Erythroblast (primary cell): ENCODE data around the gene METRNL.

ENCODE experiments used
- GATA1 ChIP-seq: IDR thresholded peaks from 2 replicates; pipeline ENCODE4 v1.6.1; 2011; ENCODE audit warnings: low read depth, mild to moderate bottlenecking, control low read depth, low read length, moderate library complexity
- POLR2A ChIP-seq: IDR thresholded peaks from 2 replicates; pipeline ENCODE4 v1.6.1; 2011; ENCODE audit warnings: mild to moderate bottlenecking, low read length

DNA sequence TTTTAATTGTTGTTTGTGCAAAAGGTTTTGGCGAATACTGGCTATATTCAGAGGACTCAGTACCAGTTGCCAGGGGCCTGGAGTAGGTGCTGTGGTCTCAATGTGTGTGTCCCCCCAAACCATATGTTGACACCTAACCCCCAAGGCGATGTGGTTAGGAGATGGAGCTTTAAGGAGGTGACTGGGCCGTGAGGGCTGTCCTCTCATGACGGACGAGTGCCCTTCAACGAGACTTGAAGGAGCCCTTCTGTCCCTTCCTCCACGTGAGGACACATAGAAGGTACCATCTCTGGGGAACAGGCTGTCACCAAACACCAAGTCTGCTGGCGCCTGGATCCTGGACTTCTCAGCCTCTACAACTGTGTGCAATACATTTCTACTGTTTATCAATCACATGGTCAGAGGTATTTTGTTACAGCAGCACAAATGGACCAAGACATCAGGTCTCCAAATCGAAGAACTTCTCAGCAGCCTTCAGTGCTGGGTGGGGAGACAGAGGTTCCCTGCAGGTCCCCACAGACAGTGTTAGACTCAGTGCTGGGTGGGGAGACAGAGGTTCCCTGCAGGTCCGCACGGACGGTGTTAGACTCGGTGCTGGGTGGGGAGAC lies 24.8 kb upstream of the METRNL start:
- TF ChIP-seq POLR2A (no peak), GATA1 (no peak)
